Measurements from ENCODE around the gene MAD1L1. TPM values are rescaled to one million over a fixed set of nuclear protein-coding genes. Genes with fewer than 3 reads are reported as not detected.

MAD1L1 gene
- total RNA-seq, 4 donors from 2014 or later, result 18.4 to 39.1 (median 25.7) TPM

GRCh38 chr7:1948887-1949680, 283.7 kb downstream of the MAD1L1 start:
- ATAC-seq (ENCODE audit: low FRiP score) (no peak), DNase-seq (ENCODE audit: low spot score) (no peak)
- TF ChIP-seq CTCF (IDR thresholded peaks at IDR 0.05), result no peak

GRCh38 chr7:1948301-1948796, 284.4 kb downstream of the MAD1L1 start:
- no peak for DNase-seq (ENCODE audit: low spot score)
- no peak for ATAC-seq (ENCODE audit: low FRiP score)
- no peak for TF ChIP-seq CTCF (IDR thresholded peaks at IDR 0.05)

- TF ChIP-seq CTCF (IDR thresholded peaks at IDR 0.05), result no peak
- DNase-seq (ENCODE audit: low spot score) (no peak), ATAC-seq (ENCODE audit: low FRiP score) (no peak)
These were observed 285.0 kb downstream of the MAD1L1 start for GRCh38 chr7:1947586-1948217.

GRCh38 chr7:1946773-1947450, 285.8 kb downstream of the MAD1L1 start:
- ATAC-seq (ENCODE audit: low FRiP score) (no peak), DNase-seq (ENCODE audit: low spot score) (no peak)
- no peak for TF ChIP-seq CTCF (IDR thresholded peaks at IDR 0.05)

GRCh38 chr7:1946025-1946772, 286.5 kb downstream of the MAD1L1 start:
- no peak for TF ChIP-seq CTCF (IDR thresholded peaks at IDR 0.05)
- ATAC-seq (ENCODE audit: low FRiP score), result no peak
- no peak for DNase-seq (ENCODE audit: low spot score)

GRCh38 chr7:1945558-1945957, 287.2 kb downstream of the MAD1L1 start:
- TF ChIP-seq CTCF (IDR thresholded peaks at IDR 0.05), result no peak
- ATAC-seq (ENCODE audit: low FRiP score) (no peak), DNase-seq (ENCODE audit: low spot score) (no peak)
